GM19395 (cell line): ENCODE measurements around the gene GPR155.

Source experiments
- ATAC-seq: cut with Tn5 transposase; IDR thresholded peaks from one replicate; pipeline ENCODE4 v1.9.1; 2021; ENCODE audit warnings: mild to moderate bottlenecking, moderate library complexity; ENCODE audit not compliant: unreplicated experiment

The GPR155 gene

DNA sequence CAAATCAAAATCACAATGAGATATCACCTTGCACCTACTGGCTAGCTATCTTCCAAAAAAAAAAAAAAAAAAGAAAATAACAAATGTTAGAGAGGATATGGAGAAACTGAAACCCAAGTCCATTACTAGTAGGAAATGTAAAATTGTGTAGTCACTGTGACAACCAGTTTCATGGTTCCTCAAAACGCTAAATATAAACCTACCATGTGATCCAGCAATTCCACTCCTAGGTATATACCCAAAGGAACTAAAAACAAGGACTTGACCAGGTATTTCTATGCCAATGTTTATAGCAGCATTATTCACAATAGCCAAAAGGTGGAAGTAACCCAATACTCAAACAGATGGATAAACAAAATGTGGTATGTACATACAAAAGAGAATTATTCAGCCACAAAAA is 103.0 kb downstream of the GPR155 start:
- no peak for ATAC-seq
